IPS-15b (cell line): Measurements from ENCODE around the gene TFEC.
"Not testable (repeated sequence)": the region's sequence is repeated elsewhere in the genome, so short reads cannot be mapped to it uniquely, and the experiment has no call there.

Source experiments
- H3K27me3 ChIP-seq: one replicate; pipeline ENCODE4 v1.6.1; 2013; ENCODE audit warnings: low read length; ENCODE audit not compliant: control insufficient read depth, insufficient read depth
- H3K36me3 ChIP-seq: one replicate; pipeline ENCODE4 v1.6.1; 2013; ENCODE audit warnings: low read length; ENCODE audit not compliant: control insufficient read depth, insufficient read depth
- H3K4me1 ChIP-seq: one replicate; pipeline ENCODE4 v1.6.1; 2013; ENCODE audit warnings: mild to moderate bottlenecking, low read length; ENCODE audit not compliant: control insufficient read depth, insufficient read depth
- H3K4me3 ChIP-seq: one replicate; pipeline ENCODE4 v1.5.1; 2013; ENCODE audit warnings: low read depth, low read length
- H3K9ac ChIP-seq: one replicate; pipeline ENCODE4 v1.6.1; 2013; ENCODE audit warnings: low read depth, mild to moderate bottlenecking, low read length
- H3K9me3 ChIP-seq: one replicate; pipeline ENCODE4 v1.6.1; 2013; ENCODE audit warnings: mild to moderate bottlenecking, low read length; ENCODE audit not compliant: control insufficient read depth, insufficient read depth

TFEC gene

GRCh38 chr7:116028787-116029186 lies 1.8 kb downstream of the TFEC start:
- Histone ChIP-seq H3K4me3 (no peak overlapping the region), H3K4me1 (no peaks in the 10 kb centered on the region), H3K9ac (no peak overlapping the region), H3K36me3 (no peaks in the 10 kb centered on the region), H3K27me3 (no peaks in the 10 kb centered on the region), H3K9me3 (no peaks in the 10 kb centered on the region)

- H3K9ac ChIP-seq: no peak overlapping the region
- H3K36me3 ChIP-seq: no peaks in the 10 kb centered on the region
- H3K27me3 ChIP-seq: no peaks in the 10 kb centered on the region
- no peaks in the 10 kb centered on the region for H3K9me3 ChIP-seq
- no peak overlapping the region for H3K4me3 ChIP-seq
- no peaks in the 10 kb centered on the region for H3K4me1 ChIP-seq
Measured at GRCh38 chr7:116027786-116028185, 2.8 kb downstream of the TFEC start.

GRCh38 chr7:116024826-116025809 lies 5.4 kb downstream of the TFEC start:
- no peak overlapping the region for H3K9ac ChIP-seq
- H3K4me1 ChIP-seq: no peaks in the 10 kb centered on the region
- H3K36me3 ChIP-seq: no peaks in the 10 kb centered on the region
- H3K9me3 ChIP-seq: no peaks in the 10 kb centered on the region
- no peaks in the 10 kb centered on the region for H3K27me3 ChIP-seq
- no peak overlapping the region for H3K4me3 ChIP-seq

- no peaks in the 10 kb centered on the region for H3K36me3 ChIP-seq
- no peaks in the 10 kb centered on the region for H3K27me3 ChIP-seq
- no peak overlapping the region for H3K9ac ChIP-seq
- H3K4me1 ChIP-seq: peaks cover under 1% of the 10 kb centered on the region
- H3K9me3 ChIP-seq: no peaks in the 10 kb centered on the region
- H3K4me3 ChIP-seq: no peak overlapping the region
Measured at GRCh38 chr7:116021237-116021636, 9.3 kb downstream of the TFEC start.

- Histone ChIP-seq H3K9ac (no peak overlapping the region), H3K4me1 (peaks cover 5% of the 10 kb centered on the region), H3K9me3 (no peaks in the 10 kb centered on the region), H3K36me3 (no peaks in the 10 kb centered on the region), H3K27me3 (no peaks in the 10 kb centered on the region), H3K4me3 (no peak overlapping the region)
Measured at GRCh38 chr7:116018731-116019130, 11.8 kb downstream of the TFEC start.

- Histone ChIP-seq H3K27me3 (no peaks in the 10 kb centered on the region), H3K9me3 (no peaks in the 10 kb centered on the region), H3K4me3 (no peak overlapping the region), H3K36me3 (no peaks in the 10 kb centered on the region), H3K4me1 (peaks cover 5% of the 10 kb centered on the region), H3K9ac (no peak overlapping the region)
Measured at GRCh38 chr7:116013675-116014074, 16.9 kb downstream of the TFEC start.

GRCh38 chr7:116011584-116011983 lies 19.0 kb downstream of the TFEC start:
- H3K27me3 ChIP-seq: no peaks in the 10 kb centered on the region
- H3K4me1 ChIP-seq: peaks cover 5% of the 10 kb centered on the region
- H3K36me3 ChIP-seq: no peaks in the 10 kb centered on the region
- H3K4me3 ChIP-seq: no peak overlapping the region
- no peak overlapping the region for H3K9ac ChIP-seq
- no peaks in the 10 kb centered on the region for H3K9me3 ChIP-seq

- H3K4me3 ChIP-seq, H3K27me3 ChIP-seq, H3K9me3 ChIP-seq, H3K9ac ChIP-seq, H3K4me1 ChIP-seq, H3K36me3 ChIP-seq: not testable (repeated sequence)
Measured at GRCh38 chr7:116004762-116005161, 25.8 kb downstream of the TFEC start.

- Histone ChIP-seq H3K4me1 (no peaks in the 10 kb centered on the region), H3K9ac (no peak overlapping the region), H3K9me3 (no peaks in the 10 kb centered on the region), H3K36me3 (no peaks in the 10 kb centered on the region), H3K4me3 (no peak overlapping the region), H3K27me3 (no peaks in the 10 kb centered on the region)
Measured at GRCh38 chr7:115997221-115997620, 33.3 kb downstream of the TFEC start.

- no peaks in the 10 kb centered on the region for H3K9me3 ChIP-seq
- H3K36me3 ChIP-seq: no peaks in the 10 kb centered on the region
- H3K27me3 ChIP-seq: no peaks in the 10 kb centered on the region
- H3K4me1 ChIP-seq: no peaks in the 10 kb centered on the region
- no peak overlapping the region for H3K4me3 ChIP-seq
- H3K9ac ChIP-seq: no peak overlapping the region
Measured at GRCh38 chr7:115995701-115996100, 34.9 kb downstream of the TFEC start.

GRCh38 chr7:115988401-115988800 lies 42.2 kb downstream of the TFEC start:
- Histone ChIP-seq H3K4me1 (no peaks in the 10 kb centered on the region), H3K4me3 (no peak overlapping the region), H3K36me3 (no peaks in the 10 kb centered on the region), H3K27me3 (no peaks in the 10 kb centered on the region), H3K9ac (no peak overlapping the region), H3K9me3 (no peaks in the 10 kb centered on the region)

- Histone ChIP-seq H3K9ac (no peak overlapping the region), H3K36me3 (no peaks in the 10 kb centered on the region), H3K4me3 (no peak overlapping the region), H3K4me1 (no peaks in the 10 kb centered on the region), H3K27me3 (no peaks in the 10 kb centered on the region), H3K9me3 (no peaks in the 10 kb centered on the region)
Measured at GRCh38 chr7:115987486-115987885, 43.1 kb downstream of the TFEC start.
